Osteocyte (in vitro differentiated cells): ENCODE data around the gene MYL6B. TPM values are rescaled to one million over a fixed set of nuclear protein-coding genes. Genes with fewer than 3 reads are reported as not detected.

Source experiments
- DNase-seq: peaks from one replicate; pipeline ENCODE4 v3.0.0; 2021; ENCODE audit warnings: mixed read lengths; ENCODE audit not compliant: unreplicated experiment; ENCODE audit errors: extremely low spot score
- H3K27ac Mint-ChIP-seq: one replicate; pipeline ENCODE4 v1.8.0; 2021; ENCODE audit warnings: mild to moderate bottlenecking, mixed read lengths; ENCODE audit not compliant: unreplicated experiment
- H3K27me3 Mint-ChIP-seq: one replicate; pipeline ENCODE4 v1.8.0; 2021; ENCODE audit warnings: mixed read lengths; ENCODE audit not compliant: unreplicated experiment
- H3K36me3 Mint-ChIP-seq: one replicate; pipeline ENCODE4 v1.8.0; 2021; ENCODE audit warnings: mixed read lengths; ENCODE audit not compliant: unreplicated experiment
- H3K4me1 Mint-ChIP-seq: one replicate; pipeline ENCODE4 v1.8.0; 2021; ENCODE audit warnings: mixed read lengths; ENCODE audit not compliant: unreplicated experiment
- H3K4me3 Mint-ChIP-seq: one replicate; pipeline ENCODE4 v1.8.0; 2021; ENCODE audit warnings: mild to moderate bottlenecking, moderate library complexity, mixed read lengths; ENCODE audit not compliant: unreplicated experiment
- H3K9me3 Mint-ChIP-seq: one replicate; pipeline ENCODE4 v1.8.0; 2021; ENCODE audit warnings: mixed read lengths; ENCODE audit not compliant: unreplicated experiment
- total RNA-seq: library from RNA; stranded (reverse); gene quantifications from 2 replicates; pipeline ENCODE4 v1.2.1, GENCODE V29; 2021
- TF ChIP-seq, protein P1 (sequence below): fragments of 200-600 bp; sonication (generic); IDR thresholded peaks from 2 replicates; pipeline ENCODE4 v1.5.0; 2021; ENCODE audit warnings: antibody characterized with exemption, mild to moderate bottlenecking, moderate library complexity

The MYL6B gene
- total RNA-seq, 1 donor from 2014 or later, result 123 TPM

DNA sequence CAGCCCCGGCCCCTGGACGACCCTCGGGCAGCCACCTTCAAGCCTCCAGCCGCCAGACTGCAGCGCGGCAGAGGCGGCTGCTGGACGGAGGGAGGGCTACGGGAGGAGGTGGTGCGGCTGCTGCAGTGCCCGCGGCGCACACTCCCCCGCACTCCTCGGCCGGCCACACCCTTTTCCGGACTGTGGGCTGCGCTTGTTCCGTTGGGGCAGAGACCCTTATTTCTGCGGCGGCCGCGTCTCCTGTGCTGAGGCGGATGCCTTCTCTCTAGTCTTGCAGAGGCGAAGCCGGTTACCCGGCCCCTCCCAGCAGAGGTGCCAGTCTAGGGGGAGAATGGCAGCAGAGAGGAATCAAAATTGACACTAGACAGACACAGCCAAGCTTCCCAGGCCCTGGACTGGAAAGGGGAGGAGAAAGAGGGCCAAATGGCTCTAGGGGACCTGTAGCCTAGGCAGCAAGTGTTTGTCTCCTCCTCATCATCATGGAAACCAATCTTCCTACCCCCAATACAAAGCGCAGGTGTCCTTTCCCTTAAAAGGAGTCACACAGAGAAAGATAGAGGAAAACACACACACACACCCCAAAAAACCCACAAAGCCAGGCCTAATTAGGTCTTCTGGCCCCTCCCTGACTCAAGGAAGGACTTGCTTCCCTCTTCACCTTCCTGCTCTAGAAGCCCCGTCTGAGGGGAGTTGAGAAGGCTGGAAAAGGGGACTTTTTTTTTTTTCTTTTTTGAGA, 23.0 kb upstream of the MYL6B start:
- peak overlapping the region; percentile 98 for H3K4me3 Mint-ChIP-seq
- peaks cover 26% of the 10 kb centered on the region for H3K36me3 Mint-ChIP-seq
- peaks cover 36% of the 10 kb centered on the region for H3K4me1 Mint-ChIP-seq
- peak overlapping the region; percentile 90 for H3K27ac Mint-ChIP-seq
- DNase-seq, result peak; percentile 87
- no peaks in the 10 kb centered on the region for H3K27me3 Mint-ChIP-seq
- H3K9me3 Mint-ChIP-seq, result no peaks in the 10 kb centered on the region
- TF ChIP-seq, protein P1, sequence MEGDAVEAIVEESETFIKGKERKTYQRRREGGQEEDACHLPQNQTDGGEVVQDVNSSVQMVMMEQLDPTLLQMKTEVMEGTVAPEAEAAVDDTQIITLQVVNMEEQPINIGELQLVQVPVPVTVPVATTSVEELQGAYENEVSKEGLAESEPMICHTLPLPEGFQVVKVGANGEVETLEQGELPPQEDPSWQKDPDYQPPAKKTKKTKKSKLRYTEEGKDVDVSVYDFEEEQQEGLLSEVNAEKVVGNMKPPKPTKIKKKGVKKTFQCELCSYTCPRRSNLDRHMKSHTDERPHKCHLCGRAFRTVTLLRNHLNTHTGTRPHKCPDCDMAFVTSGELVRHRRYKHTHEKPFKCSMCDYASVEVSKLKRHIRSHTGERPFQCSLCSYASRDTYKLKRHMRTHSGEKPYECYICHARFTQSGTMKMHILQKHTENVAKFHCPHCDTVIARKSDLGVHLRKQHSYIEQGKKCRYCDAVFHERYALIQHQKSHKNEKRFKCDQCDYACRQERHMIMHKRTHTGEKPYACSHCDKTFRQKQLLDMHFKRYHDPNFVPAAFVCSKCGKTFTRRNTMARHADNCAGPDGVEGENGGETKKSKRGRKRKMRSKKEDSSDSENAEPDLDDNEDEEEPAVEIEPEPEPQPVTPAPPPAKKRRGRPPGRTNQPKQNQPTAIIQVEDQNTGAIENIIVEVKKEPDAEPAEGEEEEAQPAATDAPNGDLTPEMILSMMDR, result no peak

DNA sequence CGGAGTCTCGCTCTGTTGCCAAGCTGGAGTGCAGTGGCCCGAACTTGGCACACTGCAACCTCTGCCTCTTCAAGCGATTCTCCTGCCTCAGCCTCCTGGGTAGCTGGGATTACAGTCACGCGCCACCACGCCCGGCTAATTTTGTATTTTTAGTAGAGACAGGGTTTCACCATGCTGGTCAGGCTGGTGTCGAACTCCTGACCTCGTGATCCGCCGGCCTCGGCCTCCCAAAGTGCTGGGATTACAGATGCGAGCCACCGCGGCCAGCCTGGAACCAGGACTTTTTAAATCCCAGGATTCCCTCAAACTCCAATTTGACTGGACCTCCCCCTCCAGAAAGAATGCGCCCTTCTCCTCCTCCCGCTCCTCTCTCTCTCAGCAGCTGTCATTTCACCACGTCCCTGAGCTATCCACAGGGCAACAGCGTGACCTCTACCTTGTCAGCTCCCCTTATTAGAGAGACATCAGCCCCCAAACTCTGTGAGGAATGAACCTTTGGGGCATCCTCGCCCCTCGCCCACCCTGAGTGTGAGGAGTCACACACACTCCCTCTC, 22.4 kb upstream of the MYL6B start:
- peaks cover 36% of the 10 kb centered on the region for H3K4me1 Mint-ChIP-seq
- H3K4me3 Mint-ChIP-seq, result peak overlapping the region; percentile 98
- peak overlapping the region; percentile 90 for H3K27ac Mint-ChIP-seq
- H3K27me3 Mint-ChIP-seq, result no peaks in the 10 kb centered on the region
- peaks cover 27% of the 10 kb centered on the region for H3K36me3 Mint-ChIP-seq
- TF ChIP-seq, protein P1, result no peak
- H3K9me3 Mint-ChIP-seq, result no peaks in the 10 kb centered on the region
- DNase-seq, result no peak

DNA sequence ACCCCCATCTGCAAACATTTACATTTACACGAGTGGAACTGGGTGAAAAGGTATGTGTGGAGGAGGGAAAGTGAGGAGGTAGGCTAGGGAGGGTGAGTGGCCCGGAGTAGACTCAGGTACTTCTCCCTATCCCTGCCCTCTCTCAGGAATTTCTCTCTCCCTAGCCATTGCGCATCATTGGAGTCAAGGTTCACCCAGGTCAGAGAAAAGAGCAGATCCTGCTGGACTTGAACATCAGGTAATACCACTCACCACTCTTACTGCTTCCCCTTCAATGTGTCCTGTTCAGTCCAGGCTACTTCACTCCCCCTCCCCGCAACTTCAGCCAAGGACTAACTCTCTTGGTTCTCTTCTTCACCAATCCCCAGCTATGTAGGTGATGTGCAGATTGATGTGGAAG, 21.5 kb upstream of the MYL6B start:
- no peak for DNase-seq
- H3K9me3 Mint-ChIP-seq, result no peaks in the 10 kb centered on the region
- H3K4me3 Mint-ChIP-seq, result no peak overlapping the region
- H3K27me3 Mint-ChIP-seq, result no peaks in the 10 kb centered on the region
- peak overlapping the region; percentile 90 for H3K27ac Mint-ChIP-seq
- TF ChIP-seq, protein P1, result no peak
- peaks cover 36% of the 10 kb centered on the region for H3K4me1 Mint-ChIP-seq
- H3K36me3 Mint-ChIP-seq, result peaks cover 28% of the 10 kb centered on the region

DNA sequence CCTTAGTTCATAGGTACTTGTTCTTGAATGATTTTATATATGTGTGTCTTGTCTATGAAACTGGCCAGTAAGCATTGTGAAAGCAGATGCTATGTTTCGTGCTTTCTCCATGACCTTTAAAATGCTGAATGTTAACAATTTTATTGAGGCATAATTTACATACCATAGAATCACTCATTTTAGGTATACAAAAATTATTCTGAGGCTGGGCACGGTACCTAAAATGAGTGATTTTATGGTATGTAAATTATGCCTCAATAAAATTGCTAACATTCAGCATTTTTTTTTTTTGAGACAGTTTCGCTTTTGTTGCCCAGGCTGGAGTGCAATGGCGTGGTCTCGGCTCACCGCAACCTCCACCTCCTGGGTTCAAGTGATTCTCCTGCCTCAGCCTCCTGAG, 17.5 kb upstream of the MYL6B start:
- Mint-ChIP-seq H3K4me3 (no peak overlapping the region), H3K4me1 (peaks cover 11% of the 10 kb centered on the region), H3K36me3 (peaks cover 61% of the 10 kb centered on the region), H3K27ac (no peak overlapping the region), H3K9me3 (no peaks in the 10 kb centered on the region), H3K27me3 (no peaks in the 10 kb centered on the region)
- DNase-seq, result no peak
- TF ChIP-seq, protein P1, result no peak

DNA sequence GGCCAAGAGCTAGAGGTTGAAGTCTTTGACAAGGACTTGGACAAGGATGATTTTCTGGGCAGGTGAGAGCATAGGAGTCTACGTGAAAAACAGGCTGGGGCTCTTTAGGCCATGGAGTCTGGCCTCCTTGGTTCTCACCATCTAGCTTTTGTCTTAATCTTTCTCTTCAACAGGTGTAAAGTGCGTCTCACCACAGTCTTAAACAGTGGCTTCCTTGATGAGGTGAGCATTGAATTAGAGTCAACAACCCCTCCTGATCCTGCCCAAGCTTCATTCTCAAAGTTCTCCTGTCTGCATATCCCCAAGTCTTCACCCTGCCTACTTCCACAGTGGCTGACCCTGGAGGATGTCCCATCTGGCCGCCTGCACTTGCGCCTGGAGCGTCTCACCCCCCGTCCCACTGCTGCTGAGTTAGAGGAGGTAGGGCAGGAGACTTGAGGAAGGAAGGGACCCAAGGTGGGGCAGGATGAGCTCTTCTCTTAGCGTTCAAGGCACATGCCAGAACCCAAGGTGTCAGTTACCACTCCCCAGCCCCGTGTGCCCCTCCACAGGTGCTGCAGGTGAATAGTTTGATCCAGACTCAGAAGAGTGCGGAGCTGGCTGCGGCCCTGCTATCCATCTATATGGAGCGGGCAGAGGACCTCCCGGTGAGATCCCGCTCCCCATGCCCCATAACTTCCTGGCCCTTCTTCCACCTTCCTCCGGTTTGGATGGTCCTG, 14.4 kb upstream of the MYL6B start:
- no peaks in the 10 kb centered on the region for H3K27me3 Mint-ChIP-seq
- no peak overlapping the region for H3K27ac Mint-ChIP-seq
- TF ChIP-seq, protein P1, result no peak
- no peak overlapping the region for H3K4me3 Mint-ChIP-seq
- no peaks in the 10 kb centered on the region for H3K9me3 Mint-ChIP-seq
- peaks cover 64% of the 10 kb centered on the region for H3K36me3 Mint-ChIP-seq
- DNase-seq, result no peak
- H3K4me1 Mint-ChIP-seq, result no peaks in the 10 kb centered on the region
